MM.1S (cell line): ENCODE data around the gene ENDOV.
"Not testable (repeated sequence)": the region's sequence is repeated elsewhere in the genome, so short reads cannot be mapped to it uniquely, and the experiment has no call there.

Experiments
- DNase-seq: peaks from one replicate; pipeline ENCODE4 v3.0.0-alpha.2; 2015
- H2AFZ ChIP-seq: fragments of 300-600 bp; sonication (generic); 2 replicates; pipeline ENCODE4 v1.6.0; 2016; ENCODE audit warnings: antibody characterized with exemption, low read length
- H3F3A ChIP-seq: fragments of 300-600 bp; sonication (generic); 2 replicates; pipeline ENCODE4 v1.6.1; 2016; ENCODE audit warnings: mild to moderate bottlenecking, antibody characterized with exemption, low read length, moderate library complexity, mixed read lengths; ENCODE audit not compliant: insufficient read depth
- H3K27ac ChIP-seq: fragments of 300-600 bp; sonication (generic); 2 replicates; pipeline ENCODE4 v1.5.1; 2016; ENCODE audit warnings: mild to moderate bottlenecking, low read length
- H3K27me3 ChIP-seq: fragments of 300-600 bp; sonication (generic); replicated peaks from 2 replicates; pipeline ENCODE4 v1.6.0; 2016; ENCODE audit warnings: low read length; ENCODE audit not compliant: insufficient read depth
- H3K36me3 ChIP-seq: fragments of 300-600 bp; sonication (generic); replicated peaks from 2 replicates; pipeline ENCODE4 v1.6.1; 2016; ENCODE audit warnings: mild to moderate bottlenecking, low read length, mixed read lengths; ENCODE audit not compliant: insufficient read depth
- H3K4me1 ChIP-seq: fragments of 300-600 bp; sonication (generic); 2 replicates; pipeline ENCODE4 v1.6.1; 2016; ENCODE audit warnings: low read length, mixed read lengths
- H3K4me2 ChIP-seq: fragments of 300-600 bp; sonication (generic); 2 replicates; pipeline ENCODE4 v1.6.0; 2016; ENCODE audit warnings: low read depth, low read length
- H3K4me3 ChIP-seq: fragments of 300-600 bp; sonication (generic); 2 replicates; pipeline ENCODE4 v1.5.1; 2016; ENCODE audit warnings: low read length, mixed read lengths
- H3K79me2 ChIP-seq: fragments of 300-600 bp; sonication (generic); 2 replicates; pipeline ENCODE4 v1.6.1; 2016; ENCODE audit warnings: mixed run types, low read length, mixed read lengths
- H3K9ac ChIP-seq: fragments of 300-600 bp; sonication (generic); 2 replicates; pipeline ENCODE4 v1.6.1; 2016; ENCODE audit warnings: low read length, mixed read lengths
- H3K9me2 ChIP-seq: fragments of 300-600 bp; sonication (generic); replicated peaks from 2 replicates; pipeline ENCODE4 v1.6.1; 2016; ENCODE audit warnings: mild to moderate bottlenecking, low read length, mixed read lengths; ENCODE audit not compliant: insufficient read depth
- H3K9me3 ChIP-seq: fragments of 300-600 bp; sonication (generic); replicated peaks from 2 replicates; pipeline ENCODE4 v1.6.1; 2016; ENCODE audit warnings: mild to moderate bottlenecking, low read length, mixed read lengths; ENCODE audit not compliant: insufficient read depth
- H4K20me1 ChIP-seq: fragments of 300-600 bp; sonication (generic); 2 replicates; pipeline ENCODE4 v1.6.1; 2016; ENCODE audit warnings: mild to moderate bottlenecking, low read length, moderate library complexity, mixed read lengths; ENCODE audit not compliant: insufficient read depth
- EZH2 ChIP-seq: fragments of 300-600 bp; sonication (generic); optimal IDR thresholded peaks from 2 replicates; pipeline ENCODE3; 2017; ENCODE audit warnings: low read depth, mild to moderate bottlenecking, antibody characterized with exemption, low read length, mixed read lengths
- EZH2phosphoT487 ChIP-seq: fragments of 300-600 bp; sonication (generic); IDR thresholded peaks from 2 replicates; pipeline ENCODE4 v1.6.1; 2018; ENCODE audit warnings: antibody characterized with exemption, low read length
- TF ChIP-seq, protein P1 (sequence below): fragments of 300-600 bp; sonication (generic); IDR thresholded peaks from 2 replicates; pipeline ENCODE4 v1.5.1; 2016; ENCODE audit warnings: antibody characterized with exemption, low read length, mixed read lengths

ENDOV gene

DNA sequence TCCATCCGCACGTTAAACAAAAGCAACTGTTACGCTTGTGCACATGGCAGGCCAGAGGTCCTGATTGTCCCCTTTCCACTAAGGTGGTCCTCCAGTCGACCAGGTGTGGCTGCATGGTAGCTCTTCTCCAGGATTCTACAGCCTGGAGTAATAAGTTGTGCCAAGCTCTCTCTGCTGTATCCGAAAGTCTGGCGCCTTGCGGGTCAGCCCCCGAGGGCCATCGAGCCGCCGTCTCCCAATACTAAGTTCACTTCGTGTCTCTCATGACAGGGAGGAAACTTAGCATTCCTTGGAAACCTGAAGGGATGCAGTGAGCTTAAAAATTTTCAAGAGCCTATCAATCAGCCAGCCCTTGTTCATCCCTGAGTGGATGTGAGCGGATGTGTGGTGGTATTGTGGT, 5.3 kb upstream of the ENDOV start:
- no peak overlapping the region for H3K4me3 ChIP-seq
- H4K20me1 ChIP-seq, result no peaks in the 10 kb centered on the region
- peaks cover 43% of the 10 kb centered on the region for H3K27me3 ChIP-seq
- no peaks in the 10 kb centered on the region for H3K36me3 ChIP-seq
- H3K9me2 ChIP-seq, result no peaks in the 10 kb centered on the region
- H3K27ac ChIP-seq, result no peak overlapping the region
- TF ChIP-seq, protein P1, sequence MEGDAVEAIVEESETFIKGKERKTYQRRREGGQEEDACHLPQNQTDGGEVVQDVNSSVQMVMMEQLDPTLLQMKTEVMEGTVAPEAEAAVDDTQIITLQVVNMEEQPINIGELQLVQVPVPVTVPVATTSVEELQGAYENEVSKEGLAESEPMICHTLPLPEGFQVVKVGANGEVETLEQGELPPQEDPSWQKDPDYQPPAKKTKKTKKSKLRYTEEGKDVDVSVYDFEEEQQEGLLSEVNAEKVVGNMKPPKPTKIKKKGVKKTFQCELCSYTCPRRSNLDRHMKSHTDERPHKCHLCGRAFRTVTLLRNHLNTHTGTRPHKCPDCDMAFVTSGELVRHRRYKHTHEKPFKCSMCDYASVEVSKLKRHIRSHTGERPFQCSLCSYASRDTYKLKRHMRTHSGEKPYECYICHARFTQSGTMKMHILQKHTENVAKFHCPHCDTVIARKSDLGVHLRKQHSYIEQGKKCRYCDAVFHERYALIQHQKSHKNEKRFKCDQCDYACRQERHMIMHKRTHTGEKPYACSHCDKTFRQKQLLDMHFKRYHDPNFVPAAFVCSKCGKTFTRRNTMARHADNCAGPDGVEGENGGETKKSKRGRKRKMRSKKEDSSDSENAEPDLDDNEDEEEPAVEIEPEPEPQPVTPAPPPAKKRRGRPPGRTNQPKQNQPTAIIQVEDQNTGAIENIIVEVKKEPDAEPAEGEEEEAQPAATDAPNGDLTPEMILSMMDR, result no peak
- no peak for TF ChIP-seq EZH2
- TF ChIP-seq EZH2phosphoT487, result no peak
- H3K9ac ChIP-seq, result no peak overlapping the region
- H3F3A ChIP-seq, result peaks cover 3% of the 10 kb centered on the region; the same call in 1 of the 2 replicates
- no peaks in the 10 kb centered on the region for H3K4me1 ChIP-seq
- H2AFZ ChIP-seq, result no peak overlapping the region
- H3K4me2 ChIP-seq, result no peak overlapping the region
- no peaks in the 10 kb centered on the region for H3K79me2 ChIP-seq
- no peaks in the 10 kb centered on the region for H3K9me3 ChIP-seq
- DNase-seq, result no peak

DNA sequence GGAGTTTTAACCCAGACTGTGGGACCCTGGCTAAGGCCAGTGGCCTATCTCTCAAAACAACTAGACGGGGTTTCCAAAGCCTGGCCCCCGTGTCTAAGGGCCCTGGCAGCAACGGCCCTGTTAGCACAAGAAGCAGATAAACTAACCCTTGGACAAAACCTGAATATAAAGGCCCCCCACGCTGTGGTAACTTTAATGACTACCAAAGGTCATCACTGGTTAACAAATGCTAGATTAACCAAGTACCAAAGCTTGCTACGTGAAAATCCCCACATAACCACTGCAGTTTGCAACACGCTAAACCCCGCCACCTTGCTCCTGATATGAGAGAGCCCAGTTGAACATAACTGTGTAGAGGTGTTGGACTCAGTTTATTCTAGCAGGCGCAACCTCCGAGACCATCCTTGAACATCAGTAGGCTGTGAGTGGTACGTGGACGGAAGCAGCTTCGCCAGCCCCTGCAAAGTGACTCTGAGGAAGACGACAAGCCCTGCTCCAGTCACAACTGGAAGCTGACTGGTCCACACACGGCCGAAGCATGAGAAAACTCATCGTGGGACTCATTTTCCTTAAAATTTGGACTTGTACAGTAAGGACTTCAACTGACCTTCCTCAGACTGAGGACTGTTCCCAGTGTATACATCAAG, 4.4 kb upstream of the ENDOV start:
- not testable (repeated sequence) for H3K4me1 ChIP-seq, H3K27ac ChIP-seq, H3K4me3 ChIP-seq, H3K79me2 ChIP-seq, H3K4me2 ChIP-seq, H2AFZ ChIP-seq, DNase-seq, H4K20me1 ChIP-seq, H3F3A ChIP-seq, H3K9me2 ChIP-seq, H3K9ac ChIP-seq, H3K9me3 ChIP-seq, H3K36me3 ChIP-seq
- peaks cover 40% of the 10 kb centered on the region for H3K27me3 ChIP-seq

DNA sequence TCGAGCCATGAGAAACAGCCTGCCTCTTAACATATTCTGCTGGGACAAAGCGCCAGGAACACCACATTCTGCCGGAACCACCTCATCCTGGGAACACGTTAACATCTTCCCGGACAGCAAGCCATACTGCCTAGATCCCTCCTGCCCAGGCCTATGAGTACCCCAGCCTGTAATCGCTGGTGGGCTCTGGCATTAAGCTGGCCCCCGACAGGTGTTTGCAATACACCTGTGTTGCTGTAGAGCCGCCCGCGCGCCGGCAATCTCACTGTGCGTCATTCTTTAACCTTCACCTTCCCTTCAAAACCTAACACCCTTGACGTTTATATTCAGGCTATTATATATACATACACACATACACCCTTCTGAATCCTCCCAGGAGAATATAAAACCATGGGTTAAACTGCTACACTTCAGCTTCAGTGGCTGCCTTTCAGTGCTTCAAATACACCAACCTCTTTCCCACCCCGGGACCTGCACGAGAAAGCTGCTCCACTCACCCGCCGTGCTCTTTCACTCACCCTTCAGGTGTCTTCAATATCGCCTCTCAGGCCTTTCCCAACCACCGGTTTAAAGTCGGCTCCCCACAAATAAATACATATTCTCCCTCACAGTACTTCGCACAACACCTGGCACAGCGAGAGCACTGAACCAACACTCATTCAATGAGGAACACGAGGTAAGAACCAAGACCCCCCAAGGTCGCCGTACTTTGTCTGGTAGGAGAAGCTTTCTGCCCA, 1.0 kb upstream of the ENDOV start:
- Histone ChIP-seq H3K4me3 (no peak overlapping the region), H3K4me2 (peak overlapping the region; percentile 99; the same call in 1 of the 2 replicates), H4K20me1 (no peaks in the 10 kb centered on the region), H3K9ac (no peak overlapping the region), H3K27ac (no peak overlapping the region), H2AFZ (peak overlapping the region; percentile 80; the same call in 1 of the 2 replicates), H3K9me2 (no peaks in the 10 kb centered on the region), H3F3A (peaks cover 3% of the 10 kb centered on the region; the same call in 1 of the 2 replicates), H3K36me3 (no peaks in the 10 kb centered on the region), H3K79me2 (0 out of 2 replicates have a peak, but pooled peaks cover 4% of the 10 kb centered on the region), H3K9me3 (no peaks in the 10 kb centered on the region), H3K4me1 (no peaks in the 10 kb centered on the region), H3K27me3 (peaks cover 31% of the 10 kb centered on the region)
- TF ChIP-seq EZH2, result no peak
- TF ChIP-seq, protein P1, result no peak
- TF ChIP-seq EZH2phosphoT487, result no peak
- DNase-seq, result no peak

DNA sequence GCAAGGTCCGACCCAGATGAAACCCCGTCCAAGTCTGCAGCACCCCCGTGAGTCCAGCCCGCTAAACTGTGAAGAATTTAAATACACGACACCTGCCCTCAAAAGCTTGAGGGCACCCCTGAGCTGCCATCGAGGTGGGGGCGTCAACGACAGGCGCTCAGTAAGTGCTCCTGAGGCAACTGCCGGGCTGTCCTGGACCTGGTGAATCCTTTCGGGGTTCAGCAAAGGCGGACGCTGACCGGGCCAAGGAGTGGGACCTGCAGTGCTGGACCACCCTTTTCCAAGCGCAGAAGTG, 512 bp upstream of the ENDOV start:
- Histone ChIP-seq H3K27ac (no peak overlapping the region), H3K4me3 (peak overlapping the region; percentile 86), H3K9me2 (no peaks in the 10 kb centered on the region), H3K79me2 (0 out of 2 replicates have a peak, but pooled peaks cover 4% of the 10 kb centered on the region), H3F3A (peaks cover 3% of the 10 kb centered on the region; the same call in 1 of the 2 replicates), H3K9me3 (no peaks in the 10 kb centered on the region), H2AFZ (peak overlapping the region; percentile 80), H3K36me3 (no peaks in the 10 kb centered on the region), H4K20me1 (no peaks in the 10 kb centered on the region), H3K9ac (peak overlapping the region; percentile 78; the same call in 1 of the 2 replicates), H3K27me3 (peaks cover 31% of the 10 kb centered on the region), H3K4me1 (no peaks in the 10 kb centered on the region), H3K4me2 (peak overlapping the region; percentile 99)
- TF ChIP-seq EZH2 (no peak), EZH2phosphoT487 (no peak)
- TF ChIP-seq, protein P1, result no peak
- peak; percentile 10 for DNase-seq
